Fibroblast of skin of right quadriceps (primary cell): ENCODE results near the gene NFIA.
"Not testable (repeated sequence)": the region's sequence is repeated elsewhere in the genome, so short reads cannot be mapped to it uniquely, and the experiment has no call there.

Experiments
- DNase-seq: peaks from one replicate; pipeline ENCODE4 v3.0.0-alpha.2; 2013

NFIA gene

DNA sequence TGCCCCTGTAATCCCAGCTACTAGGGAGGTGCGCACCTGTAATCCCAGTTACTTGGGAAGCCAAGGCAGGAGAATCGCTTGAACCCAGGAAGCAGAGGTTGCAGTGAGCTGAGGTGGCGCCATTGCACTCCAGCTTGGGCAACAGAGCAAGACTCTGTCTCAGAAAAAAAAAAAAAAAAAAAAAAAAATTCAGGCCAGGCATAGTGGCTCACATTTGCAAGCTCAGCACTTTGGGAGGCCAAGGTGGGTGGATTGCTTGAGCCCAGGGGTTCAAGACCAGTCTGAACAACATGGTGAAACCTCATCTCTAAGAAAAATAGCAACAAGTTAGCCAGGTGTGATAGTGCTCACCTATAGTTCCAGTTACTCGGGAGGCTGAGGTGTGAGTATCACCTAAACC lies 20.8 kb upstream of the NFIA start:
- DNase-seq: not testable (repeated sequence)

DNA sequence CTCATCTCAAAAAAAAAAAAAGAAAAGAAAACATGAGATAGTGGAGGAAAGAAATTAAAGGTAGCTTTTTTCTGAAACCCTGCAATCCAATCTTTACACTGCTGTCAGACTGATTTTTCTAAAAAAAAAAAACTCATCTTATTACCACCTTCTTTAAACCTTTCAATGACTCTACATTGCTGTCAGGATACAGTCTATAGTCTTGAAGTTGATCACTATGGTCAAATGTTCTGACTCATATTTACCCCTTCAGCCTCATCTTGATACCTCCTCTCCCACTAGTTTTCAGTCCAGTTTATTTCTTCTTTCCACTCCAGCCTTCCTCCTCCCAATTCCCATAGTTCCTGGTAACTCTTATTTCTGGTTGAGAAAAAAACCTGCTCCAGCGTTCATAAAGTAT lies 17.7 kb upstream of the NFIA start:
- DNase-seq: no peak

GRCh38 chr1:61067446-61068019 lies 14.8 kb upstream of the NFIA start:
- DNase-seq: no peak

- no peak for DNase-seq
These were observed 12.3 kb upstream of the NFIA start for GRCh38 chr1:61070054-61070453.

GRCh38 chr1:61071205-61072130 lies 10.9 kb upstream of the NFIA start:
- no peak for DNase-seq

DNA sequence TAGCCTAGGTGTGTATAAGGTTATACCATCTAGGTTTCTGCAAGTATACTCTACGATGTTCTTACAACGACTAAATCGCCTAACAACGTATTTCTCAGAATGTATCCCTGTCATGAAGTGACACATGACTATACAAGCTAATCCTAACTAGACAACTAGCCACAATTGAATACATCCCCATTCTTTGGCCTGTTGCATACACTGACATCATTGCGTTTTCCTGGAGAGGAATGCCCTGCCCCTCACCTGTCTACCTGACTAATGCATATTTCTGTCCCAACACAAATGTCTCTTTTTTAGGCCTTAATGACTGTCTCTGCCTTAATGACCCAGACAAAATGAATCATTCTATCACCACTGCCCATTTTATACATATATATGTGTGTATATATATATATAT lies 8.5 kb upstream of the NFIA start:
- no peak for DNase-seq

GRCh38 chr1:61075833-61076232 lies 6.5 kb upstream of the NFIA start:
- not testable (repeated sequence) for DNase-seq

DNA sequence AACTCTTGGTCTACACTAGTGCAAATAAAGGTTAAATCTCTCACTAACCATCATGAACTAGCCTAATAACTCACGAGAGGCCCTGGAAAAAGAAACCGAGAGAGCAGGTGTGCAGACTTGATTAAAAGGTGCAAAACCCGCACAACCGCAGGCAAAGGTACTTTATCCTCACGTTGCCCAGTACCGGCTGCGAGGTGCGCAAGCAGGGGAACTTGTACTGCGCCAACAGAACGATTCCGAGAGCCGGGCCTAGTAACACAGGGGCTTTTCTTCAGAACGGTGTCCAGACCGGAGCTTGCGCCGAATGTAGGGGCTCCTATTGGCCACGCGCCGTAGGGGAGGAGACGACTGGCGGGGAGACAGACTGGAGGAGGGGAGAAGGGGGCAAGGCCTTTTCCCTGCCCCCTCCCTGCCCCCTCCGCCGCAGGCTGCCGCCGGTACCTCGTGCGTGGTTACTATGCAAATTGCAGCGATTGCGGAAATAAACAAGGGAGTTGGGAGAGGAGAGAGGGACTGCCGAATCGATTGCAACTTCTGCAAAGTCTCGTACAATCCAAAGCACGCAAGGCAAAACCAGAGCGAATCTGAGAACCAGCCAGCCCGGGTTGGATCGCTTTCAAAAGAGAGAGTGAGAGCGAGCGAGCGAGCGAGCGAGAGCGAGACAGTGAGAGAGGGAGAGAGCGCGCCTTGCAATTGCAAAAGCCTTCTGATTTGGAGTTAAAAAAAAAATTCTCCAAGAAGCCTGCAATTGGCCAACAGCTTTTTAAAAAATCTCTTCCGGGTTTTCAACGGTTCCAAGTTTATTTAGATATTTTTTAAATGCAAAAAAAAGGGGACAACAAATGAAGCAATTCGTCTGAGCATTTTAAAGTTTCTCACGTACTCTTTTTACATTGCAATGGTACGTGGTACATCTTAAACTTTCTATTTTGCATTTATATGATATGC lies 5.4 kb upstream of the NFIA start:
- DNase-seq: peak; percentile 89

DNA sequence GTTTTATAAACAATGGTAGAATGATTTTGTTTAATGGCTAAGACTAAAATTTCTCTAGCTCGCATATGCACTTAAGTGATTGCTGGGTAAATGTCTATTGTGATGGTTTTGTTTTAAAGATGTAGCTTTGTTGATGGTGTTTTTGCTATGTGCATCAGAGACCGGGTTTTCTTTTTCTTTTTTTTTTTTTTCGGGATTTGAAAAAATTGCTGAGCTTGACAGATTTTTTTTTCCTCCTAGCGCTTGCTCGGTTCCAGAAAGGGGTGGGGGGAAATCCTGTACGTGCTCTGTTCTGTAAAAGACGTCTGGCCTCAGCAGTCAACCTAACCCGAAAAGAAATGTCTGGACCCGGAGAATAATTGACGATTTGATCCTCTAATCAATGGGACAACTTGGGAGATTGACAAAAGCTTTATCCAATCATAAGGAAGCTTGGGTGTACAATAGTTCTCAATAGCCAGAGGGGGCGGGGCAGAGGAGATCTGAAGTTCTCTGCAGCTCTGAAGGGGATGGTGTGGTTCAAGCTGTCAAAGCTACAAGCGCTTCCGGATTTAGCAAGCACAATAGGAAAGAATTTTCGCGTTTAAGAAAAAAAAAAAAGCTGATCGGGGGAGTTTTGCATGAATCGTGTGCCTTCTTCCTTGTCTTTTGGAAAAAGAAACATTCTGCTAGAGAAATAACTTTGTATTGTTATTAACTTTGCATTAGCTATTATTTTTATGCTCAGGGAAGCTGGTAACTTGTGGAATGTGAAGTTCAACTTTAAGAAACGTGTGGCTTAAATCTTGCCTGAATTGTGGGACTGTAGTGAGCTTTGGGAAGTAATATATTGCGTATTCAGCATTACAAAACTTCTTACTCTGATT lies 4.5 kb upstream of the NFIA start:
- peak; percentile 100 for DNase-seq

DNA sequence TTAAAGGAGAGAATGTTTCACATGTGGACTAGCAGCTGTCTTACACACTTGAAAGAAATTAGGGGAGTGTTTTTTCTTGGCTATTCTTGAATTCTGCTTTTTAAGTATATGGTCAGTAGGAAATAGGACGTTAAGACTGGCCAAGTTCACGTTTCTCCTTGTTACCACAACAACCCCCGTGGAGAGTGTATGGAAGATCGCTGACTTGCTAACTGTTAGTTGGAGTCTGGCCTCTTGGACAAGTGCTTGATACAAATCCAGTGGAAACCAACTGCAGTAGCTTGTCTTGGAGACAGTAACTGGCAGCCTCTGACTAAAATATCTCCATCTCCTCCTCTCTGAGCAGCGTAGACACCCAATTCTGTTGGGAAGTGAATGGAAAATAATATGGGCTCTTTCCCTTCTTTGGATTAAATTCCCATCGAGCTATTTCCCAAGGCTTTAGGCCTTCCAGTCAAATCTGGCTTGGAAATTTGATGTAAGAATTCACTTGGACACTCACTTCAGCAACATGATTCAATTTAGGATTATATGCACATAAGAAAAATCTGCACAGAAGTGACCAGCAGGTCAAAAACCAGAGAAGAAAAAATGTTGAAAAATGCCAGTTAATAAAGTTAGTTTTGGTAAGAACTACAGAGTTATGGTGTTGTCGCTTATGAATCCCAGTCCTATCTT lies 3.6 kb upstream of the NFIA start:
- DNase-seq: no peak

- DNase-seq: peak; percentile 29
These were observed 3.0 kb upstream of the NFIA start for GRCh38 chr1:61079296-61079897.

DNA sequence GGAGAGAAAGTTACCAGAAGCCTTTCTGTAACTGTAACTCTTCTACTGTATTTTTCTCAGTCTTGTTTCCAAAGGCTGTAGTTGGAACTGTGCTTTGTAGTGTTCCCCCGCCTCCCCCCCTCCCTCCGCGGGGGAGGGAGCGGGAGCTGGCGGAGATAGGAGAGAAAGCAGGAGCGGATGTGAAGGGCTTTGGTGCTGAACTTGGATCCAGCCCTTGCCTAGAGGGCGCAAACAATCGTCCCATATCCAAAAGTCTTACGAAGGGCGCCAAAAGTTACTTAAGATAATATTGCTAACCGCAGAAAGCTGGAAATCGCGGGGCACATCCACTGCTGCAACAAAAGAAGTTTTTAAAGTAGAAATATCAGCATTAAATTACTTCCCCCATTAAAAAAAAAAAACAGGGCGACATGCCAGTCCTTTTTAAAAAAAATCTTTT lies 2.4 kb upstream of the NFIA start:
- peak; percentile 82 for DNase-seq

GRCh38 chr1:61080413-61081143 lies 1.8 kb upstream of the NFIA start:
- no peak for DNase-seq

DNA sequence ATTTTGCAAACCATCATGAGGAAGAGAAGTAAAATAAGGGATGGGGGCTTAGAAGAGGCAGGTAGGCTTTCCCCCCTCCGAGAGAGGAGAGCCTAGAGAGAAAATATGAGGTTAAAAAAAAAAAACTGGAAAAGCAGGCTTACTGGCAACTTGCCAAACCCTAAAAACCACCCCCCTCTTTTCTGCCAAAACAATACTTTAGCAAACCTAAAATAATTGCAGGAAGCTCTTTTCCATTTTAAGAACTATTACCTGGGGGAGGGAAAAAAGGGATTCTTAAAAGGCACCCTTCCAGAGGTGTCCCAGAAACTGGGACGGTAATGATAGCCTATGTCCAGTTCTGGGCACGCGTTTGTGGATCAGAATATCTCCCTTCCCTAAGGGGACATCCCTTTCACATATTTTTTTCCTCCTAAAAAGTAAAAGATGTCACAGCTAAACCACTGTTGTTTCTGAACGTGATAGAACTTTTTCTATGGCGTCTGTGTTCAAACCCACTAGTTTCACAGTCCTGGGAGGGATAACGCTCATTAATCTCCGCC lies 1.1 kb upstream of the NFIA start:
- no peak for DNase-seq

DNA sequence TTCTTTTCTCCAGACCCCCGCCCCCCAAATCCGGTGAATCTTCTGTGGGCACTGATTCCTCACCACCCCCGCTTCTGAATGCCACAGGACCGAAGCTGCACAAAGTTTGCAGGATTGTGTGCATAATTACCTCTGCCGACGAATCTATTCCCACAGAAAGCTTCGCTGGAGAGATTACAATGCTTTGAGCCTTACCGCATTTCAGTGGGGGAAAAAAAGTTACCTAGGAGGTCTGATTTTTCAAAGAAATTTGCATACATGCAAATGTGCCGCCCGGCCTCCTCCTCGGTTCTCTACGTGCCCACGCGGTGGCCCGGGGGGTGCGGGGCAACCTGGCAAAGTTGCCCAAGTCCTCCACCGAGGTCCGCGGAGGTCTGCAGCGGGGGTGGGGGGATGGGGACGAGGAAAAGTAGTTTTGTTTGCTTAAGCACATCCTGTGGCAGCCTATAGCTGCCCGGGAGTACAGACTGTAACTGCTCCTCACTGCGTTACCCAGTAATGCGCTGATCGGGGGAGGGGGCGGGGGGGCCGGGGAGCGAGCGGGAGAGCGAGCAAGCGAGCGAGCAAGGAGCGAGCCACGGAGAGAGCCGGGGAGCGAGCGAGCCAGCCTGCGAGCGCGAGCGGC lies 563 bp upstream of the NFIA start:
- DNase-seq: peak; percentile 58

DNA sequence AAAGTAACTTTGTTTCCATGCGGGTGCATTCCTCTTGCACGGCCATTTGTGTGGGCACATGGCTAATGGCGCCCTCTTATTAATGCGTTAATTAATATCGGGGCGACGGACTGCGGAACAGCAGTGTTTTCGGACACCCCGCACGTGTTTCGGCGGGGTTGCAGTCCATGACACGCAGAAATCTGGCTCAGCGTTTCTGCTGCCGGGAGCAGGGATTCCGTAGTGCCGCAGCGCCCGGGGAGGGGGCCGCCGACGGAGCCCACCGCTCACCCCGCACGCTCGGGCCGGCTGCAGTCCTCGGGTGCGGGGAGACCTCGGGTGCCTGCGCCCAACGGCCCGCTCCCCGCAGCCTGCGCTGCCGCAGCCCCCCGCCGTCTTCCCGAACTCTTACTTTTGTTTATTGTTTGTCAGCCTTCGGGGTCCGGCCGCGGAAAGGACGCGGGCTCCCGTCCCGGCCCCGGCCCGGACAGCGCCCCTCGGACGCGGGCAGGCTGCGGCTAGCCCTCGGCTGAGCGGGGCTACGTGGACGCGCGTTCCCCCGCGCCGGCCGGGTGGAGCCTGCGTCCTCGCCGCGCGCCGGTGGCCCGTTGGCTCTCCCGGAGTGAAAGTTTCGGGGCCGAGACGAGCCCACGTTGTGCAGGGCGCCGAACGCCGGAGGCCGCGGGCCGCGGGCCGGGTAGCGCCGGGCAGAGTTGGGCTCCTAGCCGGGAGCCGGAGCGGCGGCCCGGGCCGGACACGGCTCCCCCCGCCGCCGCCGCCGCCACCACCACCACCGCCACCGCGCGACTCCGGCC lies 849 bp downstream of the NFIA start:
- DNase-seq: peak; percentile 24

- peak; percentile 12 for DNase-seq
These were observed 1.6 kb downstream of the NFIA start for GRCh38 chr1:61083807-61084440.

GRCh38 chr1:61084491-61085031 lies 2.2 kb downstream of the NFIA start:
- DNase-seq: no peak
